Effector memory CD8-positive, alpha-beta T cell (primary cell): ENCODE results near the gene IQUB.
"Not testable (repeated sequence)": the region's sequence is repeated elsewhere in the genome, so short reads cannot be mapped to it uniquely, and the experiment has no call there.

Experiments used
- ATAC-seq: fragments of 150-1000 bp; cut with Tn5 transposase; replicated peaks from 2 replicates; pipeline ENCODE4 v1.10.0; 2021; ENCODE audit warnings: mild to moderate bottlenecking, moderate library complexity
- DNase-seq, 3 experiments: peaks; one replicate each; pipeline ENCODE4 v3.0.0; 2021
- H3K27ac Mint-ChIP-seq, 2 donors: one replicate each; pipeline ENCODE4 v1.8.0; 2022; ENCODE audit warnings: mild to moderate bottlenecking in 2 of 2, mixed read lengths in 2 of 2, moderate library complexity in 2 of 2
- H3K27me3 Mint-ChIP-seq, 2 donors: one replicate each; pipeline ENCODE4 v1.8.0; 2022; ENCODE audit warnings: mixed read lengths in 2 of 2
- H3K36me3 Mint-ChIP-seq: one replicate; pipeline ENCODE4 v1.8.0; 2022; ENCODE audit warnings: mild to moderate bottlenecking, moderate library complexity, mixed read lengths; ENCODE audit not compliant: insufficient read depth
- H3K4me1 Mint-ChIP-seq, 2 donors: one replicate each; pipeline ENCODE4 v1.8.0; 2022; ENCODE audit warnings: low read depth in 2 of 2, mixed read lengths in 2 of 2
- H3K4me3 Mint-ChIP-seq, 2 donors: one replicate each; pipeline ENCODE4 v1.8.0; 2022; ENCODE audit warnings: mild to moderate bottlenecking in 2 of 2, mixed read lengths in 2 of 2, moderate library complexity in 2 of 2
- H3K9me3 Mint-ChIP-seq, 2 donors: one replicate each; pipeline ENCODE4 v1.8.0; 2022; ENCODE audit warnings: mixed read lengths in 2 of 2

The IQUB gene

DNA sequence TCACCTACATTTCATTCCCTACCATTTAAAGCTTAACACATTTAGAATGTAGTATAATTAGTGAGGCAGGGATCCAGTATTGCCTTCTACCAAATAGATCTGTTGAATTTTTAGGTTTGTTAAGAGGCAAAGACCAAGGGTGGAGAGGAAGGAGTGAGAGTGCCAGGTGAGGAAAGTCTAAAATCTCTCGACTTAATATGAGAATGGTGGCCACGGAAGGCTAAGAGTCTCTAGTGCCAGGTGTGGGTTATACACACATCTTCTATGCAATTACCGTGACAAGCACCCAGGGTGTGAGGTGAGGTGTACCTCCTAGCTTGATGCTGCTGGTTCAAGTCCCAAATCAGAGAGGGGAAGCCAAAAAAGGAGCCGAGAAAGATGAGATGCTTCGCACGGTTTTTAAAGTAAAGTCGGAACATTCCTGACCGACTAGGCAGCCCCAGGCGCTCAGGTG lies 439 bp downstream of the IQUB start:
- DNase-seq, result peak in 2 of 3 experiments; percentile 25 to 29
- Mint-ChIP-seq H3K27ac (peak overlapping the region; percentile 93), H3K4me1 (peaks cover 13 to 29% of the 10 kb centered on the region in 2 donors), H3K27me3 (peaks cover 6 to 8% of the 10 kb centered on the region in 2 donors), H3K4me3 (peak overlapping the region; percentile 93 to 94), H3K9me3 (no peaks in the 10 kb centered on the region), H3K36me3 (peaks cover 12% of the 10 kb centered on the region)
- peak; percentile 33 for ATAC-seq

DNA sequence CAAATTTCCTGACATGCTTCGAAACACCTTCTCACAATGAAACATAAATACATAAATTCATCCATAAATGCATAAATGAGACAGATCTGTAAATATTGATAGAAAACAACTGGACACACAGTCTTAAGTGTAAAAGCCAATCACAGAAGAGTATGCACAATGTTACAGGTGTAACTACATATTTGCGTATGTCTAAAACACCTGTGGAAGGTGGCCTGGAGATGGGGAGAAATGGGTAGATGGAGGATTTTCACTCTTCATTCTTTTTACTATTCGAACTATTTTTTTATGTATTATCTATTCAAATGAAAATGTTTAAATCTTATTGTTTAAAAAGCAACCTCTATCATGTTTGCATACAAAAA lies 860 bp downstream of the IQUB start:
- Mint-ChIP-seq H3K4me1 (peaks cover 13 to 29% of the 10 kb centered on the region in 2 donors), H3K27me3 (peaks cover 6 to 8% of the 10 kb centered on the region in 2 donors), H3K9me3 (no peaks in the 10 kb centered on the region), H3K27ac (peak overlapping the region in 1 of 2 donors; percentile 93), H3K4me3 (peak overlapping the region; percentile 93 to 94), H3K36me3 (peaks cover 12% of the 10 kb centered on the region)
- DNase-seq (no peak), ATAC-seq (no peak)

DNA sequence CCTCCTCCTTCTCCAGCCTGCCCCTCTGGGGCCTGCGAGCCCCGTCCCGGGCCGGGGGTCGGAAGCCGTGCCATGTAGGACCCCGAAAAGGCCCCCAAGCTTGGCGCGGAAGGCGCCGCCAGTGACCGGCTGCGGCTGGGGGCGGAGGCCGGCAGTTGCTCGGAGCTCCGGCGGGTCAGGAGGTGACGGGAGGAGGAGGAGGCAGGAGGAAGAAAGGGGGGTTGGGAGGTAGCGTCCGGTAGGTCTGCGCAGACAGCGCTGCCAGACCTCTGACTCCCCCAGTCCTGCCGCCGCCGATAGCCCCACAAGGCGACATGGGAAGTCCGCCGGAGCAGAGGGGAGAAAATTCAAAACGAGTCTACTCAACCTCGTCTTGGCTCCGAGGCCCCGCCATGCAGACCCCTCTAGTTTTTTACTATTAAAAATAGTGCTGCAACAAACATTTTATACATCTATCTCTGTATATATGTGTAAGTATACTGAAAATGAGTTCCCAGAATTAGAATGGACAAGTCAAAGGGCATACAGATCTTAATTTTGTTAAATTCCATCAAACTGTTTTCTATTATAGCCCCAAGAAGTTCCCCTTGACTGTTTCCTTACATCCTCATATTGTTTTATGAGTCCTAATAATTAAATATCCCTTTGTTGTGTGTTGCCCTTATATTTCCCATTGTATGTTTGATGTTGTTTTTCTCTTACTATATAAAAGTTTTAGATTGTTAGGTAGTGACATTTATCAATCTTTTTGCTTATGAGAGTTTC lies 1.4 kb downstream of the IQUB start:
- peak; percentile 2 to 31 (median 15) for DNase-seq
- Mint-ChIP-seq H3K4me1 (peaks cover 13 to 29% of the 10 kb centered on the region in 2 donors), H3K4me3 (peak overlapping the region; percentile 93 to 94), H3K36me3 (peaks cover 12% of the 10 kb centered on the region)
- not testable (repeated sequence) for ATAC-seq, H3K9me3 Mint-ChIP-seq, H3K27me3 Mint-ChIP-seq, H3K27ac Mint-ChIP-seq

DNA sequence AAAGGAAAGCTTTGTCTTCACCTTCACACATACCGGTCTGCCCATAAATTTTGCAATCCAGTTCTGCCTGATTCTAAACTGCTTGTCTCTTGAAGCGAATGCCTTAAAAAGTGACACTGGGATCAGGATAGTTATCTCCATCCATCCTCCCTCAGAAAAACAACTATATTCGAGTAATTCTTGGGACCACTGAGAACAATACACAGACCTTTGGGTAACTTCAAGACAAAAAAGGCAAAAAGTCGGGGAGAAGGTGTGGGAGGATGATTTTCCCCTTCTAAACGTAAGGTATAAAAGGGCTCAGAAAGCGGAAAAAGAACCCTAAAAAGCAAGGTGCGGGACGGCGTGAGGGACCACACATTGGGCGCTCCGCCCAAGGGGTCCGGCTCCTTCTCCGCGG lies 2.1 kb downstream of the IQUB start:
- H3K27me3 Mint-ChIP-seq, ATAC-seq, DNase-seq, H3K27ac Mint-ChIP-seq, H3K9me3 Mint-ChIP-seq: not testable (repeated sequence)
- Mint-ChIP-seq H3K4me3 (peak overlapping the region; percentile 56 to 94), H3K4me1 (peaks cover 13 to 29% of the 10 kb centered on the region in 2 donors), H3K36me3 (peaks cover 12% of the 10 kb centered on the region)

DNA sequence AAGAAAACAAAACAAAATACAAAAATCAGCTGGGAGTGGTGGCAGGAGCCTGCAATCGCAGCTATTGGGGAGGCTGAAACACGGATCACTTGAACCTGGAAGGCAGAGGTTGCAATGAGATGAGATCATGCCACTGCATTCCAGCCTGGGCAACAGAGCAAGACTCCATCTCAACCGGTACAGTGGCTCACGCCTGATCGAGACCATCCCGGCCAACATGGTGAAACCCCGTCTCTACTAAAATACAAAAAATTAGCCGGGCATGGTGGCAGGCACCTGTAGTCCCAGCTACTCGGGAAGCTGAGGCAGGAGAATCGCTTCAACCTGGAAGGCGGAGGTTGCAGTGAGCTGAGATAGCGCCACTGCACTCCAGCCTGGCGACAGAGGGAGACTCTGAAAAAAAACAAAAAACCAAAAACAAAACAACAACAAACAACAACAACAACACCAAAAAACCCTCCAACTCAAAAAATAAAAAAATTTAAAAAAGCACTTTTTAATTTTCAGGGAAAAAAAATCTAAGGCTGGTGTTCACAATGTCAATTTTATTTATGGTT lies 4.3 kb downstream of the IQUB start:
- peaks cover 19 to 22% of the 10 kb centered on the region in 2 donors for H3K27me3 Mint-ChIP-seq
- peaks cover 12 to 27% of the 10 kb centered on the region in 2 donors for H3K4me1 Mint-ChIP-seq
- not testable (repeated sequence) for H3K4me3 Mint-ChIP-seq, ATAC-seq, DNase-seq, H3K27ac Mint-ChIP-seq, H3K9me3 Mint-ChIP-seq
- peaks cover 10% of the 10 kb centered on the region for H3K36me3 Mint-ChIP-seq

DNA sequence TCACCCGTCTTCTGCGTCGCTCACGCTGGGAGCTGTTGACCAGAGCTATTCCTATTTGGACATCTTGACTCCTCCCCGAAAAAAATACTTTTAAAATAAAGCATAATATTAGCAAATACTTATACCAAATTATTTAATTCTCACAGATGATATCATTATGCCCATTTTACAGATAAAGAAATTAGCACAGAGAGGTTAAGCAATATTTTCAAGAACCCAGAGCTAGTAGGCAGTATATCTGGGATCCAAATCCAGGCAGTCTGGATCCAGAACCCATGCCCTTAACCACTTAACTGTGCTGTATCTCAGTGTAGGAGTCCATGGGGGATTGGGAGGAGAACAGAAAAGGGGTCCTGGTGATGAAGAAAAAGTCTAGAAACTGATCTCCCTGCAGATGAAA lies 6.1 kb downstream of the IQUB start:
- DNase-seq, result no peak
- H3K27me3 Mint-ChIP-seq, result peaks cover 19 to 22% of the 10 kb centered on the region in 2 donors
- H3K36me3 Mint-ChIP-seq, result no peaks in the 10 kb centered on the region
- no peaks in the 10 kb centered on the region for H3K9me3 Mint-ChIP-seq
- no peak for ATAC-seq
- peaks cover 3 to 10% of the 10 kb centered on the region in 2 donors for H3K4me1 Mint-ChIP-seq
- H3K27ac Mint-ChIP-seq, result no peak overlapping the region
- H3K4me3 Mint-ChIP-seq, result no peak overlapping the region

DNA sequence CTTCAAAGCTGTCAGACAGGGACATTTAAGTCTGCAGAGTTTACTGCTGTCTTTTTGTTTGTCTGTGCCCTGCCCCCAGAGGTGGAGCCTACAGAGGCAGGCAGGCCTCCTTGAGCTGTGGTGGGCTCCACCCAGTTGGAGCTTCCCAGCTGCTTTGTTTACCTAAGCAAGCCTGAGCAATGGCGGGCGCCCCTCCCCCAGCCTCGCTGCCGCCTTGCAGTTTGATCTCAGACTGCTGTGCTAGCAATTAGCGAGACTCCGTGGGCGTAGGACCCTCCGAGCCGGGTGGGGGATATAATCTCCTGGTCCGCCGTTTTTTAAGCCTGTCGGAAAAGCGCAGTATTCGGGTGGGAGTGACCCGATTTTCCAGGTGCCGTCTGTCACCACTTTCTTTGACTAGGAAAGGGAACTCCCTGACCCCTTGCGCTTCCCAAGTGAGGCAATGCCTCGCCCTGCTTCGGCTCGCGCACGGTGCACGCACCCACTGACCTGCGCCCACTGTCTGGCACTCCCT lies 6.6 kb downstream of the IQUB start:
- not testable (repeated sequence) for H3K36me3 Mint-ChIP-seq, H3K4me1 Mint-ChIP-seq, H3K9me3 Mint-ChIP-seq, ATAC-seq, H3K27ac Mint-ChIP-seq, H3K4me3 Mint-ChIP-seq, DNase-seq
- peaks cover 19 to 22% of the 10 kb centered on the region in 2 donors for H3K27me3 Mint-ChIP-seq

DNA sequence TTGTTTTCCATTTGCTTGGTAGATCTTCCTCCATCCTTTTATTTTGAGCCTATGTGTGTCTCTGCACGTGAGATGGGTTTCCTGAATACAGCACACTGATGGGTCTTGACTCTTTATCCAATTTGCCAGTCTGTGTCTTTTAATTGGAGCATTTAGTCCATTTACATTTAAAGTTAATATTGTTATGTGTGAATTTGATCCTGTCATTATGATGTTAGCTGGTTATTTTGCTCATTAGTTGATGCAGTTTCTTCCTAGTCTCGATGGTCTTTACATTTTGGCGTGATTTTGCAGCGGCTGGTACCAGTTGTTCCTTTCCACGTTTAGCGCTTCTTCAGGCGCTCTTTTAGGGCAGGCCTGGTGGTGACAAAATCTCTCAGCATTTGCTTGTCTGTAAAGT lies 7.9 kb downstream of the IQUB start:
- not testable (repeated sequence) for H3K27ac Mint-ChIP-seq, H3K4me1 Mint-ChIP-seq

DNA sequence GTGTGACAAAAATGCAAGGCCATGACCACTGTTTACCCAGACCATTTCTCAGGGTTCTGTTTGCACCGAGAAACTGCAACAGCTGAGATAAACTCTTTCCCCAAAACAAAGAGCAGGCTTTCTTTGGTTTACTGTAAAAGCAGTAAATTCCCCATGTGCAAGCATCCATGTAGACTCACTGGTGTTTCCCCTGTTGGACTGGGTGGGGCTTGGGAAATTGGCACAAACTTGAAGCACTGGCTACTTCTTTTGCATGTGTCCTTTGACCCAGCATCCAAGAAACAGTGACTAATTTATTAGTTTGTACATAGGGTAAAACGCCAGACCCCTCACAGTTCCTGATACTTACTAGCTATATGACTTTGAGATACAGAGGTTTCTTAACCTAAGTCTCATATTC lies 12.3 kb downstream of the IQUB start:
- Mint-ChIP-seq H3K9me3 (no peaks in the 10 kb centered on the region), H3K4me1 (no peaks in the 10 kb centered on the region), H3K4me3 (no peak overlapping the region), H3K27ac (no peak overlapping the region), H3K27me3 (peaks cover 11 to 14% of the 10 kb centered on the region in 2 donors), H3K36me3 (no peaks in the 10 kb centered on the region)
- ATAC-seq (no peak), DNase-seq (no peak)

More for the DNA sequence above, 7.9 kb downstream of the IQUB start:
- not testable (repeated sequence) for ATAC-seq, H3K9me3 Mint-ChIP-seq, DNase-seq, H3K4me3 Mint-ChIP-seq, H3K36me3 Mint-ChIP-seq
- H3K27me3 Mint-ChIP-seq, result peaks cover 13 to 15% of the 10 kb centered on the region in 2 donors

DNA sequence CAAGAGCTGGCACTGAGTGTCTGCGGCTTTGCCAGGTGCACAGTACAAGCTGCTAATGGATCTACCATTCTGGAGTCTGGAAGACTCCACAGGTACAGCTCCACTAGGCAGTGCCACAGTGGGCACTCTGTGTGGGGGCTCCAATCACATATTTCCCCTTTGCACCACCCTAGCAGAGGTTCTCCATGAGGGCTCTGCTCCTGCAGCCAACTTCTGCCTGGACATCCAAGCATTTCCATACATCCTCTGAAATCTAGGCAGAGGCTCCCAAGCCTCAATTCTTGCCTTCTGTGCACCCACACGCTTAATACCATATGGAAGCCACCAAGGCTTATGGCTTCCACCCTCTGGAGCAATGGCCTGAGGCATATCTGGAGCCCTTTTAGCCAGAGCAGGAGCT lies 29.2 kb downstream of the IQUB start:
- ATAC-seq, result no peak
- no peaks in the 10 kb centered on the region for H3K4me1 Mint-ChIP-seq
- peaks cover 21 to 23% of the 10 kb centered on the region in 2 donors for H3K27me3 Mint-ChIP-seq
- no peak overlapping the region for H3K4me3 Mint-ChIP-seq
- no peak for DNase-seq
- no peaks in the 10 kb centered on the region for H3K9me3 Mint-ChIP-seq
- no peaks in the 10 kb centered on the region for H3K36me3 Mint-ChIP-seq
- no peak overlapping the region for H3K27ac Mint-ChIP-seq

DNA sequence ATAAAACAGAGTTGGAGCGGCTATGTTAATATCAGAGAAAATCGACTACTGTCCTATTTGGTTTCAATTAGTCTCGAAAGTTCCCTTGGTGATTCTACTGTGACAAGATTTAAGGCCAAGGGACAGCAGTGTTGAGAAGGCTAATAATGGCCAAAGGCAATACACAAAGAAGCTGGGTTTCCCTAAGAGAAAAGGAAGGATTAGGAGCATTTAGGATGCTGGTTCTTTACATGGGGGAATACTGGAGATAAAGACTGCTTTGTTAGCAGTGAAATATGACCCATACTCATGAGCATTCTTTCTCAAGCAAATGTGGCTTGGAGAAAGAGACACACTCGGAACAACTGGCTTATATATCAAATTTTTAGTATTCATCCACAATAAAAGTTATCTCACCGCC lies 32.2 kb downstream of the IQUB start:
- Mint-ChIP-seq H3K4me1 (no peaks in the 10 kb centered on the region), H3K36me3 (no peaks in the 10 kb centered on the region), H3K4me3 (no peak overlapping the region), H3K27ac (no peak overlapping the region), H3K9me3 (no peaks in the 10 kb centered on the region), H3K27me3 (peaks cover 26 to 48% of the 10 kb centered on the region in 2 donors)
- no peak for DNase-seq
- ATAC-seq, result no peak

DNA sequence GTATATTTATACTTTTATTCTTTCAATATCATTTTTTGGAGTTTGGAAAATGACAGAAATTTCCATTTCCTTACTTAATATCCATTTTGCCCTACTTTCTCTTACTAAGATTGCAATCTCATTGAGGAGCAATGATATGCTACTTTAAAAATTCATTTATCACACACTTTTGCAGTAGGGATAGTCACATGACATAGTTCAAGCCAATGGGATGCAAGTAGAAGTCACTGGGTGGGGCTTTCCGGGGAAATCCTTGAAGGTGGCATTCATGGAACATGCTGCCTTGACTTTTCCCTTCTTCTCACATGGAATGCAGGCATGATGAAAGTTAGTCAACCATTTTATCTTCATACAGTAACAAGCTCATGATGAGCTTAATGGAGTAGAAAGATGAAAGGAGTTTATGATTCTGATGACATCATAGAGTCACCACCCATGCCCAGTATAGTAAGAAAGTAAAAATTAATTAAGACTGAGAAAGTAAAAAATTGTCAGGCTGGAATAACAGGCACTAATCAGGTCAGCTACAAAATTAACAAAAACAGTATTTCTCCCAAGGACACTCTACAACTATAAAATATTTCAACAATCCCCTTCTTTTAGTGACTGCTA lies 33.4 kb downstream of the IQUB start:
- H3K27me3 Mint-ChIP-seq, result peaks cover 33 to 48% of the 10 kb centered on the region in 2 donors
- no peaks in the 10 kb centered on the region for H3K9me3 Mint-ChIP-seq
- no peak for DNase-seq
- ATAC-seq, result no peak
- no peaks in the 10 kb centered on the region for H3K4me1 Mint-ChIP-seq
- no peaks in the 10 kb centered on the region for H3K36me3 Mint-ChIP-seq
- no peak overlapping the region for H3K4me3 Mint-ChIP-seq
- no peak overlapping the region for H3K27ac Mint-ChIP-seq

DNA sequence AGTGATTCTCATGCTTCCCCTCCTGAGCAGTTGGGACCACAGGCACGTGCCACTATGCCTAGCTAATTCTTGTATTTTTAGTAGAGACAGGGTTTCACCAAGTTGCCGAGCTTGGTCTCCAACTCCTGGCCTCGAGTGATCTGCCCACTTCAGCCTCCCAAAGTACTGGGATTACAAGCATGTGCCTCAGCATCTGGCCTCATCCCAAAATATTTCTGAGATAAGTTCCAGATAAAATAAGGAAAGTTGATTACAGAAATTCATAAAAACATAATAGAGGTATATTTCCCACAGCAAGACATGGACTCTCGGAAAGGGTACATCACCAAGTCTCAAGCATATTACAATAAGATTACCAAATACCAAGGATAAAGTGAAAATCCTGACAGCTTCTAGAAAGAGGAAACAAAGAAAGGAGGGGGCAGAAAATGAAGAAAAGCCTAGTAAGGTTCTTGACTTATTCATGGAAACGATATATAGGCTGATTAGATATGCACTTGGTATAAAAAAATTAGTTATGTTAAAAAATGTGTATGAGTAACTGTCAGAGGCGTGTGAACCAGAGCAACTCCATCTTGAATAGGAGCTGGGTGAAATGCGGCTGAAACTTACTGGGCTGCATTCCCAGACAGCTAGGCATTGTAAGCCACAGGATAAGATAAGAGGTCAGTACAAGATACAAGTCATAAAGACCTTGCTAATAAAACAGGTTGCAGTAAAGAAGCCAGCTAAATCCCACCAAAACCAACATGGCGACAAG lies 35.0 kb downstream of the IQUB start:
- Mint-ChIP-seq H3K36me3 (no peaks in the 10 kb centered on the region), H3K4me1 (no peaks in the 10 kb centered on the region), H3K27me3 (peaks cover 33 to 48% of the 10 kb centered on the region in 2 donors), H3K27ac (no peak overlapping the region), H3K9me3 (no peaks in the 10 kb centered on the region), H3K4me3 (no peak overlapping the region)
- ATAC-seq, result no peak
- DNase-seq, result no peak
